NCI-H82 treated with DMSO at 0.1 percent for 48 hours (cell line): ENCODE data around the gene MCIDAS.

ENCODE experiments used
- DNase-seq: peaks from one replicate; lab custom pipeline; 2025; ENCODE audit not compliant: unreplicated experiment; lab: John Stamatoyannopoulos, UW

MCIDAS gene

GRCh38 chr5:55222985-55223811 is 3.9 kb downstream of the MCIDAS start:
- no peak for DNase-seq

DNA sequence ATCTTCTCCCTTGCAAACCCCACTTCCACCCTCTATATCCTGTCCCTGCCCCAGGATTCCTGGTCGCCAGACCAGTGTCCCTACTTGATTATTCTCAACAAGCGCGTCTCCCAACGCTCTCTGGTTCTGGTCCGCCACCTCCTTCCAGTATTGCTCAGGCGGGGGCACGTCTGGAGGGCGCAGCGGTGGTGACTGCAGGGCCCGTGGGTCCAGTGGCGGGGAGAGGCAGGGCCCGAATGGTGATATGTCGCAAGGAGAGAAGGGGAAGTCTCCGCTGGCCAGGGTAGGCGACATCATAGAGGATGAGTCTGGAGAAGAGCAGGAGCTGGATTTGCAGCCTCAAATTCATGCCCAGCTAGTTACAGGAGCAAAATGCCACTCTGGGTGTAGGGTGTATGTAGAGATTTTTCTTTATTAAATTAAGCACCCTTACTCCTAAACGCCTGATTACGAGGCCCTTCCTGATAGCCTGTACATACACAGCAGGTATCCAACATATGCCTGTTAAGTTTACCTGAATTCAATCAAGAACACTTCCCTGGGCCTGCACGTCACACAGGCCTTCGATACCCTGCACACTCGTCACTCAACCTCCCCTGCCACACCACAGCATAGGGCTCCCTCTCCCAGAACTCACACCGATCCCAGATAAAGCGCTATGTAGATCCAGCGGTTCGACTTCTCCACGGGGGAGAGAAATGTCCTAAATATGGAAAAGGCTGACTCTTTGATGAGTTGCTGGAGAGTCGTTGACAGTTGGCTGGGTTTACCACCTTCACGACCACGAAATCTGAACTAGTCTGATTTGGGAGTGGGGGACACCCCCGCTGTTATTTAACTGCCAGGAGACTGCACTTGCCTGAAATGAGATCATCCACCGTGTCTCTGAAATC is 4.8 kb downstream of the MCIDAS start:
- no peak for DNase-seq

DNA sequence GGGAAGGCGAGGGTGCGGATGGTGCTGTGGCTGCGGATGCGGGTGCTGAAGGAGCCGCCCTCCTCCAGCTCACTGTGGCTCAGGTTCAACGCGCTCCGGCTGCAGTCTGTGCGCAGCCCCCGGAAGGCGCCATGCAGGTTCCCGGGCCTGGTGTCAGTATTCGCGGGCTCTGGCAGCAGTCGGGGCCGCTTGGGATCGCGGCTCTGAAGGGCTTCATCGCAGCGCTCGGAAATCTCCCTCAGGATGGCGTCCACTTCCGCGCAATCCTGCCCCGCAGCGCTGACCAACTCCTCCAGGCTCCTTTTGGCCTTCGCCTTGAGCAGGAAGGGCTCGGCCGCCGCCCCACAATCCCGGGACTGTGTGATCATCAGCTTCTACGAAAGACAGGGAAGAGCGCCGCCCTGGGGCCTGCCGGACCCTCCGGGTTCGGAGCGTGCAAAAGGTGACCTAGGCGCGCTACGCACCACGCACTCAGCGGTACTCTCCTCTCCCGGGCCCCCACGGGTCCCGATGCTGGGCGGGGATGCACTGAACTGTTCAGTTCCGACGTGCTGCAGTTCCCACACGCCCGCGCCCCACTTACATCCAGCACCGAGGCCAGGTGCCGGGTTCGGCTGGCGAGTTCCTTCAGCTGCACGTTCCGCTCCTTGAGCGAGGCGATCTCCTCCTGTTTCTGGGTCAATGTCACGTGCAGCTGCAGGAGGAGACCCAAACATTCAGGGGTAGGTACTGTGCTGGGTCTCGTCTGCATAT is 6.5 kb downstream of the MCIDAS start:
- no peak for DNase-seq

GRCh38 chr5:55219770-55220169 is 7.3 kb downstream of the MCIDAS start:
- DNase-seq = no peak

DNA sequence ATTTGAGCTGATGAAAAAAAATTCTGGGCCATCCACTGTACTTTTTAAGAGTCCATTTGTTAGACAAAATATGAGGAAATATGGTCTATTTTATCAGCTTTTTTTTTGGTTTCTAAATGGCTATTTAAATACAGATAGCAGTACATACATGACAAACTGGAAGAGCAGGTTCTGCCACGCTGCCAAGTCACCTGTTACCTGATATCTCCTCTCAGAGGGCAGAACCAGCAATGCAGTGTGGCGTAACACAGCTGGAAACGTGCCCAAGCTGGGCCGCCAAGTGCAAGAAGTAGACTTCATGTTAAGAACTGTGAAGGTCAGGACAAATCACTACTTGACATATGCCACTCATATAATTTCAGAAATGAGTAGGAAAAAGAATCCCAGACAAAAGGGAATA is 8.1 kb downstream of the MCIDAS start:
- no peak for DNase-seq

DNA sequence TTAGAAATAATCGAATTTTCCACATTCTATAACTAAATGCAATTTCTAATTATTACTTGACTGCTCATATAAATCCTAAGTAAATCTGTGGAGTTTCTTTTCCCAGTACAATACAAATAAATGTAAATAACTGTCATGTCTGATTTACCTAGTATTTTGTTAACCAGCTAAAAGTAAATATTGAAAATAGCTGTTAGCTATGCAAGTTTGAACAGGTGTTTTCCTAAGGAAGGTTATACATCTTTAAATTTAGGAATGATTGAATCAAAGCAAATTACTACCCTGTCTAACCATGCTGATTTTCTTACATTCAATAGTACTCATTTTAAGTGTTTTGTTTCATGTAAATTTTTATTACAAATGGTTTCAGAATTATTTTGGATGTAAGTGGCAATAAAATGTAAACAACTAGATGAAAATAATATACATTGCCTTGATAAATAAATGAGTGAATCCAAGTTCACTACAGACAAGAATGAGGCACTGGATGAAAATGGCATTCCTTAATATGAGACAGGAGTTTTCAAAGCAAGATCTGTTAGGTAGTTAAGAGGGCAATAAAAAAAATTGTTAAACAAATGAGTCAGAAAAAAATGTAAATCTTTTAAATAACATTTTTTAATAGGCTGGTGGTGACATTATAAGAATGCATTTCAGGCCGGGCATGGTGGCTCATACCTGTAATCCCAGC is 15.8 kb downstream of the MCIDAS start:
- no peak for DNase-seq

DNA sequence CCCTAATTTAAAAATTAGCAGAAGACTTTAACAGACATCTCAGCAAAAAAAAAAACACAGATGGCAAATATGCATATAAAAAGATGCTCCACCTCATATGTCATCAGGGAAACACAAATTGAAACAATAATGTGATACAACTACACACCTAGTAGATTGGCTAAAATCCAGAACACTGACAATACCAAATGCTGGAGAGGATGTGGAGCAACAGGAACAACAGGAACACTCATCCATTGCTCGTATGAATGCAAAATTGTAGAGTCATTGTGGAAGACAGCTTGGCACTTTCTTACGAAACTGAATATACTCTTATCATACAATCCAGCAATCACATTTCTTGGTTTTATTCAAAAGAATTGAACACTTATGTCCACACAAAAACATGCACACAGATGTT is 22.1 kb downstream of the MCIDAS start:
- DNase-seq = no peak

DNA sequence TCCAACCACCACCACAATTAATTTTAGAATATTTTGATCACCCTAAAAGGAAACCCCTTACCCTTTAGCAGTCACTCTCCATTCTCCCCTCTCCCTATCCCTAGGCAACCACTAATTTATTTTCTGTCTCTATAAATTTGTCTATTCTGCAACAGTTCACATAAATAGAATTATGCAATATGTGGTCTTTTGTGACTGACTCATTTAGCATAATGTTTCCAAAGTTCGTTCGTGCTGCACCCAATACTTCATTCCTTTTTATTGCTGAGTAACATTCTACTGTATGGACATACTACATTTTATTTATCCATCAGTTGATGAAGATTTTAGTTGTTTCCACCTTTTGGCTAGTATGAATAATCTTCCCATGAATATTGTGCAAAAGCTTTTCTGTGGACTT is 36.0 kb downstream of the MCIDAS start:
- DNase-seq = no peak

DNA sequence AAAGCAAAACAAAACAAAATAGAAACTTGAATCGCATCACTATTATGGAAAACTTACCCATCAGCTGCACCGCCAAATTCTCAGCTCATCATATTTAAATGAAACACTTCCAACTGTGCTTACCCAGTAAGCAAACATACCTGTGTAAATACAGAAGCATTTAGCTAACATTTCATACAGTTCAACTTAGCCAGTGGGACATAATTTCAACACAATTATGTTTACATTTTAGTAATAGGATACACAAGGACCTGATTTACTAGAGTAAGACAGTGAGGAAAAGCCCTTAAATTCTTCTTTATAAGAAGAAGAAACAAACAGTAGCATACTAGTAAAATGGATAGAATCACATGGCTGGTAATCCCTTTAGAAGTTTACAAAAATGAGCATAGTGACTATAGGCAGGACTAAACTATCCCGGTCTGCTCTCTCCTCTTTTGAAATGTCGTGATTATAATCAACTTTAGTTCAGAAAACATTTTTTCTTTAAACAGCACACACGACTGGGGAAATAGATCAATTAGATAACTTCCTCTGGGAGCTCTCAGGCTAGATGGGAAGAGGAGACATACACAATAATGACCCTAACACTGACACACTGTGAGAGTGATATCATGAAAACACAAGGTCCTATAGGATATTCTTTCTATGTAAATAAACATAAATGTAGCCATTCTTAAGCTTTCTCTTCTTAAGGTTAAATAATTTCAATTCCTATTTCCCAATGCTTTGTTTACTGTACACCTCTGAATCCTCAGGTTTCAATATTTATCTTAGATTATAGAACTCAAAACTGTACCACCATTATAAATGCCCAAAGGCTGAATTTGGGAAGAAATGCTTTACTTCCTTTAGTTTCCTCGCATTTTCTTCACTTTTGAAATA is 38.2 kb downstream of the MCIDAS start:
- no peak for DNase-seq

DNA sequence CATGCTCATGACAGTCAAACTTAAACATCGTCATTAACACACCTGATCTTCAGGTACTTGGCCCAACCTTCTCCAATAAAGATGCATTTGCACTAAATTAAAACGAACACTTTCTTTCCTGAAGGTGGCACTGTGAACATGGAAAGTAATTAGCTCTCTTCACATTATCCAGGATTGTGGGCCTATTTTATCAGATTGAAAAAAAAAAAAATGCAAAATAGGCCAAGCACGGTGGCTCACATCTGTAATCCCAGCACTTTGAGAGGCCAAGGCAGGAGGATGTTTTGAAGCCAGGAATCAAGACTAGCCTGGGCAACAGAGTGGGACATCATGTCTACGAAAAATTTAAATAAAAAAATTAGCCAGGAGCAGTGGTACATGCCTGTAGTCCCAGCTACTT is 39.7 kb downstream of the MCIDAS start:
- peak; percentile 14 for DNase-seq

- DNase-seq = no peak
Measured at GRCh38 chr5:55180016-55180415, 47.1 kb downstream of the MCIDAS start.

- DNase-seq = no peak
Measured at GRCh38 chr5:55177078-55177477, 50.0 kb downstream of the MCIDAS start.

- DNase-seq = peak; percentile 7
Measured at GRCh38 chr5:55176176-55176818, 50.8 kb downstream of the MCIDAS start.

- DNase-seq = no peak
Measured at GRCh38 chr5:55175781-55176175, 51.3 kb downstream of the MCIDAS start.

GRCh38 chr5:55173687-55174230 is 53.4 kb downstream of the MCIDAS start:
- peak; percentile 42 for DNase-seq

DNA sequence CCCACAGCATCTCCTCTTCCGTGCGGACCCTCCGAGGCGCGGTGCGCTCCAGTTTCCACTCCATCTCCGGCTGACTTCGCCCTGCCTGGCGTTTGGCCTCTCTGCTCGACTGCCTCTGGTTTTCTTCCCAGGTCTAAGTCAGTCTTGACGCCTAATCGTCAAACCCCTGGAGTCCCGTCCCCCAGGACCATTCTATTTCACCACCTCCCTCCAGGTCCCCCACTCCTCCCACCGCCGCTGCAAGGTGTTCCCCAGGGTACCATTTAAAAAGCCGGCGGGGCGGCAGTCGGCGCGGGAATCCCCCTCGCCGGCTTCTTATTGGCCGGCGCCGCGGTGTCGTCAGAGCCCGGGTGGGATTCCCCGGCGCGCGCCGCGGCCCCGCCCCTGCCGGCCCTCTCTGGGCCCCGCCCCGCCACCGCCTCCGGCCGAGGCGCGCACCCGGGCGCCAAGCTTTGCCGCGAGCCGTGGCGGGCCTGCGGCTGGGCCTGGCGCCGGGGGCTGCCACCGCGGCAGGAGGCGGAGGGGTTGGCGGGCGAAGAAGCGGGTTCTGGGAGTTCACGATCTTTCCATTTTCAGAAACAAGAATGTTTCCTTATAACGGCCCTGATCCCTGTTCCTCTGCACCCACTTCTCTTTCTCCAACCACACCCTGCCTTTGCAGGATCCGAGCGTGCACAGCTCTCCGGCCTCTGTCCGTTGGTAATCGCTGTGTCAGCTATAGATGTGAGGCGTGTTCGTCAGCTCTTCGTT is 54.0 kb downstream of the MCIDAS start, which contains the start of gene CDC20B:
Gene CDC20B (minus strand): TSS at position 241 of the 750 bp plus-strand sequence. CDS start 177 bp downstream, at position 64.
- DNase-seq = peak; percentile 26

DNA sequence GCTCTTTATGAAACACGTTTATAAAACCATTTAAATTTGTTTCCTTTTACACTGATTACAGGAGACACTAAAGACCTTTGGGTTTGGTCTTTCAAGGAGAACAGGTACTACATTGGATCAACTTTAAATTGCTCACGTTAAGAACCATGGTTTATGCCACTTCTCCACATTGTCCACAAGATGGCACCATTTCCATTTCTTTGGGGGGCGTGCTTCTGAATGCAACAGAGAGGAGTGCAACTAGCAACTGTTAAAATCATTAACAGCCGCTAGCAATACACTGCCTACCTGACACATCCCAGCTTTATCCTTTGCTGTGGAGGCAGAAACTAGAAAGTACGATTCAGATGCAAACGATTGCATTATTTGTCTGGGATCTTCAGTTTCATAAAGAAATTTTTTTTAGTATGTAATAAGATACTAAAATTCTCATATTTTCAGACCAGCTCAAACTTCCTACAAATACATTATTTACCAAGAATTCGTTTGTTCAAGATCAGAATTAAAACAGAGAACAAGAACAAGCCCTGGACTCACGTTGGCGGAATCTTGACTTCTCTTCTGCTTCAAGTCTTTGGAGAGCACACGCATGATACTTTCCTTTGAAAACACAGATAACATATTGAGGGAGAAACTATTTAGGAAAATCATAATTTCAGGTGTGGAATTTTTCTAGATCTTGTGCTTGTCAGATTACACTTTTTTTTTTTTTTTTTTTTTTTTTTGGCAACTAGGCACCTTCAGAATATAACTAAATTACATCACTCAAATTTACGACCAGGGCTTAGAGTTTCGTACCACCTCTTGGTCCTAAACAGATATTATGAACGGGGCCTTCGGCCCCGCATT is 54.8 kb downstream of the MCIDAS start:
- peak; percentile 45 for DNase-seq
